MM.1S (cell line): Measurements from ENCODE around the gene AHCY.
"Not testable (repeated sequence)": the region's sequence is repeated elsewhere in the genome, so short reads cannot be mapped to it uniquely, and the experiment has no call there.

Source experiments
- DNase-seq: peaks from one replicate; pipeline ENCODE4 v3.0.0-alpha.2; 2015
- H2AFZ ChIP-seq: fragments of 300-600 bp; sonication (generic); 2 replicates; pipeline ENCODE4 v1.6.0; 2016; ENCODE audit warnings: antibody characterized with exemption, low read length
- H3F3A ChIP-seq: fragments of 300-600 bp; sonication (generic); 2 replicates; pipeline ENCODE4 v1.6.1; 2016; ENCODE audit warnings: mild to moderate bottlenecking, antibody characterized with exemption, low read length, moderate library complexity, mixed read lengths; ENCODE audit not compliant: insufficient read depth
- H3K27ac ChIP-seq: fragments of 300-600 bp; sonication (generic); 2 replicates; pipeline ENCODE4 v1.5.1; 2016; ENCODE audit warnings: mild to moderate bottlenecking, low read length
- H3K27me3 ChIP-seq: fragments of 300-600 bp; sonication (generic); replicated peaks from 2 replicates; pipeline ENCODE4 v1.6.0; 2016; ENCODE audit warnings: low read length; ENCODE audit not compliant: insufficient read depth
- H3K36me3 ChIP-seq: fragments of 300-600 bp; sonication (generic); replicated peaks from 2 replicates; pipeline ENCODE4 v1.6.1; 2016; ENCODE audit warnings: mild to moderate bottlenecking, low read length, mixed read lengths; ENCODE audit not compliant: insufficient read depth
- H3K4me1 ChIP-seq: fragments of 300-600 bp; sonication (generic); 2 replicates; pipeline ENCODE4 v1.6.1; 2016; ENCODE audit warnings: low read length, mixed read lengths
- H3K4me2 ChIP-seq: fragments of 300-600 bp; sonication (generic); 2 replicates; pipeline ENCODE4 v1.6.0; 2016; ENCODE audit warnings: low read depth, low read length
- H3K4me3 ChIP-seq: fragments of 300-600 bp; sonication (generic); 2 replicates; pipeline ENCODE4 v1.5.1; 2016; ENCODE audit warnings: low read length, mixed read lengths
- H3K79me2 ChIP-seq: fragments of 300-600 bp; sonication (generic); 2 replicates; pipeline ENCODE4 v1.6.1; 2016; ENCODE audit warnings: mixed run types, low read length, mixed read lengths
- H3K9ac ChIP-seq: fragments of 300-600 bp; sonication (generic); 2 replicates; pipeline ENCODE4 v1.6.1; 2016; ENCODE audit warnings: low read length, mixed read lengths
- H3K9me2 ChIP-seq: fragments of 300-600 bp; sonication (generic); replicated peaks from 2 replicates; pipeline ENCODE4 v1.6.1; 2016; ENCODE audit warnings: mild to moderate bottlenecking, low read length, mixed read lengths; ENCODE audit not compliant: insufficient read depth
- H3K9me3 ChIP-seq: fragments of 300-600 bp; sonication (generic); replicated peaks from 2 replicates; pipeline ENCODE4 v1.6.1; 2016; ENCODE audit warnings: mild to moderate bottlenecking, low read length, mixed read lengths; ENCODE audit not compliant: insufficient read depth
- H4K20me1 ChIP-seq: fragments of 300-600 bp; sonication (generic); 2 replicates; pipeline ENCODE4 v1.6.1; 2016; ENCODE audit warnings: mild to moderate bottlenecking, low read length, moderate library complexity, mixed read lengths; ENCODE audit not compliant: insufficient read depth
- EZH2 ChIP-seq: fragments of 300-600 bp; sonication (generic); optimal IDR thresholded peaks from 2 replicates; pipeline ENCODE3; 2017; ENCODE audit warnings: low read depth, mild to moderate bottlenecking, antibody characterized with exemption, low read length, mixed read lengths
- EZH2phosphoT487 ChIP-seq: fragments of 300-600 bp; sonication (generic); IDR thresholded peaks from 2 replicates; pipeline ENCODE4 v1.6.1; 2018; ENCODE audit warnings: antibody characterized with exemption, low read length
- TF ChIP-seq, protein P1 (sequence below): fragments of 300-600 bp; sonication (generic); IDR thresholded peaks from 2 replicates; pipeline ENCODE4 v1.5.1; 2016; ENCODE audit warnings: antibody characterized with exemption, low read length, mixed read lengths

AHCY gene

DNA sequence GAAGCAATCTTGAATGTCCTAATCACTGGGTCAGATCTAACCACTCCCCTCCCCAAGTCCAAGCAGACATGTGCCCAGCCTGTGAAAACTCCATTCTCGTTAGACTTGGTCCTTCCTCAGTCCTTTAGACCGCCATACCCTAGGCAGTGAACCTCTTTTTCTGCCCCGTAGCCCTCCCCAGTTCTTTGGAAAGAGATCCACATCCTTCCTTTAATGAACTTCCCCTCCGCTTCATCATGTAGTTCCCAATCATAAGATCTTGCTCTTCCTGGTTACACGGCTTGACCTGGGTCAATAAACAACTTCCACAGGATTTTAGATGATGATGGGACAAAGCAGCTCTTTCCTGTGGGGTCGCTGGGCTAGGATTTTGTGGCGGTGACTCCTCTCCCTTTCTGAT, 9.6 kb downstream of the AHCY start:
- no peaks in the 10 kb centered on the region for H4K20me1 ChIP-seq
- no peak overlapping the region for H3K9ac ChIP-seq
- no peak overlapping the region for H2AFZ ChIP-seq
- H3K4me3 ChIP-seq, result no peak overlapping the region
- H3K4me1 ChIP-seq, result no peaks in the 10 kb centered on the region
- H3K27me3 ChIP-seq, result no peaks in the 10 kb centered on the region
- H3K9me2 ChIP-seq, result no peaks in the 10 kb centered on the region
- peaks cover 38% of the 10 kb centered on the region for H3K79me2 ChIP-seq
- H3K4me2 ChIP-seq, result no peak overlapping the region
- no peak for TF ChIP-seq EZH2
- TF ChIP-seq, protein P1, sequence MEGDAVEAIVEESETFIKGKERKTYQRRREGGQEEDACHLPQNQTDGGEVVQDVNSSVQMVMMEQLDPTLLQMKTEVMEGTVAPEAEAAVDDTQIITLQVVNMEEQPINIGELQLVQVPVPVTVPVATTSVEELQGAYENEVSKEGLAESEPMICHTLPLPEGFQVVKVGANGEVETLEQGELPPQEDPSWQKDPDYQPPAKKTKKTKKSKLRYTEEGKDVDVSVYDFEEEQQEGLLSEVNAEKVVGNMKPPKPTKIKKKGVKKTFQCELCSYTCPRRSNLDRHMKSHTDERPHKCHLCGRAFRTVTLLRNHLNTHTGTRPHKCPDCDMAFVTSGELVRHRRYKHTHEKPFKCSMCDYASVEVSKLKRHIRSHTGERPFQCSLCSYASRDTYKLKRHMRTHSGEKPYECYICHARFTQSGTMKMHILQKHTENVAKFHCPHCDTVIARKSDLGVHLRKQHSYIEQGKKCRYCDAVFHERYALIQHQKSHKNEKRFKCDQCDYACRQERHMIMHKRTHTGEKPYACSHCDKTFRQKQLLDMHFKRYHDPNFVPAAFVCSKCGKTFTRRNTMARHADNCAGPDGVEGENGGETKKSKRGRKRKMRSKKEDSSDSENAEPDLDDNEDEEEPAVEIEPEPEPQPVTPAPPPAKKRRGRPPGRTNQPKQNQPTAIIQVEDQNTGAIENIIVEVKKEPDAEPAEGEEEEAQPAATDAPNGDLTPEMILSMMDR, result no peak
- no peak for TF ChIP-seq EZH2phosphoT487
- H3K36me3 ChIP-seq, result no peaks in the 10 kb centered on the region
- H3K27ac ChIP-seq, result no peak overlapping the region
- H3F3A ChIP-seq, result no peaks in the 10 kb centered on the region
- H3K9me3 ChIP-seq, result no peaks in the 10 kb centered on the region
- no peak for DNase-seq

DNA sequence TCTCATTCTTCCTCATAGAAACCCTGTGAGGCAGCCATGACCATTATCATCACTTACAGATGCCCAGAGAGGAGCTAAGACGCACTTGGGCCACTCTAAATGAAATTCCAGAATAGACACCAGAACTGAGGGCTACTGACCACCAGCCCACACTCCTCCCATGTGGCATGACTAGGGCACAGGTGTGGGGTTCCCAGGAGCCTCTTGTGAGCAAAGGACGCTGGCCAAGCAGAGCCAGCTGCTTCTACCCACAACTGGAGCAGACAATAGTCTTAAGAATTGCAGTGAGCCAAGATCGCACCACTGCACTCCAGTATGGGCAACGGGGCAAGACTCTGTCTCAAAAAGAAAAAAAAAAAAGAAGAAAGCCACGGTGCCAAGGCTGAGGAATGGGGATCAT, 10.0 kb downstream of the AHCY start:
- no peak for TF ChIP-seq EZH2
- H3K4me2 ChIP-seq, result no peak overlapping the region
- H3K9ac ChIP-seq, result no peak overlapping the region
- DNase-seq, result no peak
- no peaks in the 10 kb centered on the region for H3K27me3 ChIP-seq
- no peak overlapping the region for H2AFZ ChIP-seq
- peaks cover 36% of the 10 kb centered on the region for H3K79me2 ChIP-seq
- H3K9me3 ChIP-seq, result no peaks in the 10 kb centered on the region
- no peaks in the 10 kb centered on the region for H4K20me1 ChIP-seq
- H3K9me2 ChIP-seq, result no peaks in the 10 kb centered on the region
- no peaks in the 10 kb centered on the region for H3K4me1 ChIP-seq
- no peaks in the 10 kb centered on the region for H3F3A ChIP-seq
- no peak overlapping the region for H3K27ac ChIP-seq
- H3K36me3 ChIP-seq, result 0 out of 2 replicates have a peak, but pooled peaks cover under 1% of the 10 kb centered on the region
- H3K4me3 ChIP-seq, result no peak overlapping the region

DNA sequence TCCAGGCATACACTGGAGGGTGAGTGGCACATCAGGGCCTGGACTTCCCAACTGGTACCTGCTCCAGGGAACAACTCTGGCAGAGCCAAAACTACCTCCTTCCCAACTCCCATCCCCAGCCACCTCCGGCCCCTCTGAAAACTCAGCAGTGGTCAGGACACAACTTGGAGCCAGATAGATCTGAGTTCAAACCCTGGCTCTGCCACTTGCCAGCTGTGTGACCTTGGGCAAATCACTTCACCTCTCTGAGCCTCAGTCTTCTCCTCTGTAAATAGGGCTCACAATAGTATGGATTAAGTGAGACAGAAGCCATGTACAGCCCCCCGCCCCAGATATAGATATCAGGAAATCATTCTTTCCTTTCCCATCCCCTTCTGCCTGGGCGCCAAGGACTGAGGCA, 10.7 kb downstream of the AHCY start:
- peaks cover 33% of the 10 kb centered on the region for H3K79me2 ChIP-seq
- no peak overlapping the region for H3K4me2 ChIP-seq
- no peak overlapping the region for H3K27ac ChIP-seq
- no peak overlapping the region for H3K9ac ChIP-seq
- H3K9me3 ChIP-seq, result no peaks in the 10 kb centered on the region
- H3K9me2 ChIP-seq, result no peaks in the 10 kb centered on the region
- no peaks in the 10 kb centered on the region for H3K4me1 ChIP-seq
- no peak overlapping the region for H2AFZ ChIP-seq
- TF ChIP-seq EZH2 (no peak), EZH2phosphoT487 (no peak)
- no peaks in the 10 kb centered on the region for H3F3A ChIP-seq
- H3K36me3 ChIP-seq, result 0 out of 2 replicates have a peak, but pooled peaks cover 4% of the 10 kb centered on the region
- no peak for DNase-seq
- H3K4me3 ChIP-seq, result no peak overlapping the region
- no peaks in the 10 kb centered on the region for H4K20me1 ChIP-seq
- H3K27me3 ChIP-seq, result no peaks in the 10 kb centered on the region

DNA sequence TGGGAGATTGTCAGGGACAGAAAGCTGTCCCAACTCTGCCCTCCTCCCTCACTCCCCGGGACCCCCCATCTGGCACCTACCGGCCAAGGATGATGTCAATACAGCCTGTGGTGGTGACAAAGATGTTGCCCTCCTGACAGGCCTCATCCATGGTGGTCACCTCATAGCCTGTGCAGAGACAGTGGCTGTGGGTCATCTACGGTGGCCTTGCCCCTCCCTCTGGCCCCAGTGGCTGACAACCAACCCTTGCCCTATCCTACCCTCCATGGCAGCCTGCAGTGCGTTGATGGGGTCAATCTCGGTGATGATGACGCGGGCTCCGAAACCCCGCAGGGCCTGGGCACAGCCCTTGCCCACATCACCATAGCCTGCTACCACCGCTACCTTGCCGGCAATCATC, 12.7 kb downstream of the AHCY start:
- Histone ChIP-seq H4K20me1 (no peaks in the 10 kb centered on the region), H3K36me3 (0 out of 2 replicates have a peak, but pooled peaks cover 4% of the 10 kb centered on the region), H3K4me1 (no peaks in the 10 kb centered on the region), H3K27ac (no peak overlapping the region), H3K9me3 (no peaks in the 10 kb centered on the region), H3K9ac (no peak overlapping the region), H3F3A (no peaks in the 10 kb centered on the region), H3K4me3 (no peak overlapping the region), H3K27me3 (no peaks in the 10 kb centered on the region), H2AFZ (no peak overlapping the region), H3K79me2 (peaks cover 13% of the 10 kb centered on the region), H3K4me2 (no peak overlapping the region), H3K9me2 (no peaks in the 10 kb centered on the region)
- TF ChIP-seq, protein P1, result no peak
- TF ChIP-seq EZH2 (no peak), EZH2phosphoT487 (no peak)
- no peak for DNase-seq

DNA sequence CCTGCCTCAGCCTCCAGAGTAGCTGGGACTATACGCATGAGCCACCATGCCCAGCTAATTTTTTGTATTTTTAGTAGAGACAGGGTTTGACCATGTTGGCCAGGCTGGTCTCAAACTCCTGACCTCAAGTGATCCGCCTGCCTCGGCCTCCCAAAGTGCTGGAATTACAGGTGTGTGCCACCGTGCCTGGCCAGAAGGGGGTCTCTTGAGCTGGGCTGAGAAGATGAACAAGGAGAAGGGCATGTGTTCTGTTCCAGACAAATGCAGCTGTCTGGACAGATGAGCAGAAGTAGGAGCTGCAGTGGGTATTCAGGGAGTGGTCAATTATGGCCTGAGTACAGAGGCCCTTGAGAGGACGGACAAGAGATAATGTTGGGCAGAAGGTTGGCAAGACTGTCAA, 15.7 kb downstream of the AHCY start:
- not testable (repeated sequence) for H3K27me3 ChIP-seq, H3K9me2 ChIP-seq, H3F3A ChIP-seq, H3K79me2 ChIP-seq, H2AFZ ChIP-seq, H3K4me2 ChIP-seq, H3K36me3 ChIP-seq, DNase-seq, H3K9me3 ChIP-seq, H3K4me3 ChIP-seq, H3K27ac ChIP-seq, H4K20me1 ChIP-seq, H3K4me1 ChIP-seq, H3K9ac ChIP-seq
